ENCODE data around the gene UCK2. TPM values are rescaled to one million over a fixed set of nuclear protein-coding genes. Genes with fewer than 3 reads are reported as not detected.

Gene UCK2
- total RNA-seq, 4 donors from 2014 or later = 20.9 to 30.4 (median 29.2) TPM

DNA sequence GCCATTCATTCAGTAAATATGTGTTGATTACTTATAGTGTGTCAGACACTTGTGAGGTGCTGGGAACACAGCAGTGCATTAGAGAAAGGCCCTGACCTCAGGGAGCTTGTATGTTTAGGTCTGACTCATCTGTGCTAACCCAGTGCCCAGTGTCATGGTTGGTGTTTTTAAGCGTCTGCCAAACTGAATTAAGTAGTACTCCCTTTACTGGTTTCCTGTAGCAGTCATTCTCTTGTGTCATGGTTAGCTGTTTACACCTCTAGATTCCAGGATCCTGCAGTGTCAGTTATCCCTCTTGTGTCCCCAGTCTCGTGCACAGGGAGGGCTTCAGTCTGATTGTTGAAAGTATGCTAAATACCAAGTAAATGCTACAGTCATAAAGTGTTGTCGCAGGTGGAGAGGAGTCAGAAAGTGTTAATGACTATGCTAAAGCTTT is 14.2 kb downstream of the UCK2 start:
- Histone ChIP-seq H3K27me3 (no peaks in the 10 kb centered on the region), H3K9me3 (no peaks in the 10 kb centered on the region), H3K27ac (no peak overlapping the region), H3K4me3 (no peak overlapping the region), H3K4me1 (peaks cover 0 to 14% (median 5%) of the 10 kb centered on the region in 3 donors), H3K36me3 (no peaks in the 10 kb centered on the region)
- 84 to 100% methylated on average over 2 to 3 of the region's 3 CpGs for WGBS, 2 donors (ENCODE audit: low coverage in 1 of 2)
- ATAC-seq = no peak
- TF ChIP-seq POLR2A (IDR thresholded peaks at IDR 0.05) (no peak), EP300 (IDR thresholded peaks at IDR 0.05) (no peak), POLR2AphosphoS5 (IDR thresholded peaks at IDR 0.05) (no peak)
- TF ChIP-seq, protein P1, sequence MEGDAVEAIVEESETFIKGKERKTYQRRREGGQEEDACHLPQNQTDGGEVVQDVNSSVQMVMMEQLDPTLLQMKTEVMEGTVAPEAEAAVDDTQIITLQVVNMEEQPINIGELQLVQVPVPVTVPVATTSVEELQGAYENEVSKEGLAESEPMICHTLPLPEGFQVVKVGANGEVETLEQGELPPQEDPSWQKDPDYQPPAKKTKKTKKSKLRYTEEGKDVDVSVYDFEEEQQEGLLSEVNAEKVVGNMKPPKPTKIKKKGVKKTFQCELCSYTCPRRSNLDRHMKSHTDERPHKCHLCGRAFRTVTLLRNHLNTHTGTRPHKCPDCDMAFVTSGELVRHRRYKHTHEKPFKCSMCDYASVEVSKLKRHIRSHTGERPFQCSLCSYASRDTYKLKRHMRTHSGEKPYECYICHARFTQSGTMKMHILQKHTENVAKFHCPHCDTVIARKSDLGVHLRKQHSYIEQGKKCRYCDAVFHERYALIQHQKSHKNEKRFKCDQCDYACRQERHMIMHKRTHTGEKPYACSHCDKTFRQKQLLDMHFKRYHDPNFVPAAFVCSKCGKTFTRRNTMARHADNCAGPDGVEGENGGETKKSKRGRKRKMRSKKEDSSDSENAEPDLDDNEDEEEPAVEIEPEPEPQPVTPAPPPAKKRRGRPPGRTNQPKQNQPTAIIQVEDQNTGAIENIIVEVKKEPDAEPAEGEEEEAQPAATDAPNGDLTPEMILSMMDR (IDR thresholded peaks at IDR 0.05) = no peak

DNA sequence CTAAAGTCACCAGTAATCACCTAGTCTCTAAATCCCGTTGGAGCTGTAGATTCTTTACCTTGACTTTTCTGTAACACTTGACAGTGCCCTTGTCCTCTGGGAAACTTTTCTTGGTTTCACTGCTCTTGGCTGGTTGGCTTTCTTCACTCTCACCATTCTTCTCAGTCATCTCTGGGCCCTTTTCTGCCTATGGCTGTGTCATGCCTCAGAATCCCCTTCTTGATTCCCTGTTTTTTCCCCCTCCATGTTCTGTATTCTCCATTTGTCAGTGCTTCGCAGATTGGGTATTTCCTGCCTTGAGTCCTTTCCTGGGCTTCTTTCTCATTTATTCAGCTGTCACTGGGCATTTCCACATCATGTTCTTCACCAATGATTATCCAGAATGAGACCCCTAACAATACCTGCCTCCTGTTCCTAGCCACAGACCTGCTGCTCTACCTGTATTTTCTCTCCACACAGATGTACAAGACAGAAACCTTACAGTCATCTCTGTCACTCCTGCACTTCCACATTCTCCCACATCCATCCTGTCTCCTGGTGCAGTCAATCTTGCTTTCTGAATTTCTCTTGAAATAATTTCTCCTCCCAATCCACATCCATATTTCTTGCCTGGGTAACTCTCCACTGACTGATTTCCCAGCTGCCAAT is 14.7 kb downstream of the UCK2 start:
- Histone ChIP-seq H3K4me1 (peaks cover 0 to 14% (median 5%) of the 10 kb centered on the region in 3 donors), H3K9me3 (no peaks in the 10 kb centered on the region), H3K4me3 (no peak overlapping the region), H3K36me3 (no peaks in the 10 kb centered on the region), H3K27me3 (no peaks in the 10 kb centered on the region), H3K27ac (no peak overlapping the region)
- WGBS, 2 donors (ENCODE audit: low coverage in 1 of 2) = 43 to 61% methylated on average over 1 to 2 of the region's 2 CpGs
- ATAC-seq = no peak
- TF ChIP-seq POLR2A (IDR thresholded peaks at IDR 0.05) = no peak
- TF ChIP-seq EP300 (IDR thresholded peaks at IDR 0.05) = no peak
- TF ChIP-seq, protein P1 (IDR thresholded peaks at IDR 0.05) = no peak
- TF ChIP-seq POLR2AphosphoS5 (IDR thresholded peaks at IDR 0.05) = no peak

DNA sequence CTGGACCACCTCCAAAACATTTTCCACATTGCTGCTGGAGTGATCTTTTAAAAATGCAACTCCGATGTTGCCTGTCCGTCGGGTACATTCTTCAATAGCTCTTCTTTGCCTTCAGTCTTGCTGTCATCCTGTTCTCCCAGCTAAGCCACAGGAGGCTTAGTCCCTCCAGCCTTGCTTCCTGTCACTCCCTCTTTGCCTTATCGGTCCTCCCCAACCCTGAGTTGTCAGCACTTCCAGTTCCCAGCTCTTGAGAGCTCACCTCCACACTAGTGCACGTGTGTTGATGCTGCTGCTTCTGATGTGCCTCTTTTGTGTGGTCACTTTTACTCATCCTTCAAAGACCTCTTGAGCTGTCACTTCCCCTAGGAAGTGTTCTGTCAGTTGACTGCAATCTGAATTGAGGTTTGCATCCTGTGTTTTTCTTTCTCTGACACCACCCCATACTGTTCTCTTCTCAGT is 15.3 kb downstream of the UCK2 start:
- H3K27ac ChIP-seq = no peak overlapping the region
- no peaks in the 10 kb centered on the region for H3K36me3 ChIP-seq
- no peaks in the 10 kb centered on the region for H3K9me3 ChIP-seq
- no peak for ATAC-seq
- peaks cover 0 to 14% (median 5%) of the 10 kb centered on the region in 3 donors for H3K4me1 ChIP-seq
- 20 to 39% methylated on average over 5 of the region's 5 CpGs for WGBS, 2 donors (ENCODE audit: low coverage in 1 of 2)
- TF ChIP-seq POLR2A (IDR thresholded peaks at IDR 0.05) = no peak
- TF ChIP-seq EP300 (IDR thresholded peaks at IDR 0.05) = no peak
- no peak for TF ChIP-seq POLR2AphosphoS5 (IDR thresholded peaks at IDR 0.05)
- TF ChIP-seq, protein P1 (IDR thresholded peaks at IDR 0.05) = no peak
- H3K4me3 ChIP-seq = no peak overlapping the region
- no peaks in the 10 kb centered on the region for H3K27me3 ChIP-seq

DNA sequence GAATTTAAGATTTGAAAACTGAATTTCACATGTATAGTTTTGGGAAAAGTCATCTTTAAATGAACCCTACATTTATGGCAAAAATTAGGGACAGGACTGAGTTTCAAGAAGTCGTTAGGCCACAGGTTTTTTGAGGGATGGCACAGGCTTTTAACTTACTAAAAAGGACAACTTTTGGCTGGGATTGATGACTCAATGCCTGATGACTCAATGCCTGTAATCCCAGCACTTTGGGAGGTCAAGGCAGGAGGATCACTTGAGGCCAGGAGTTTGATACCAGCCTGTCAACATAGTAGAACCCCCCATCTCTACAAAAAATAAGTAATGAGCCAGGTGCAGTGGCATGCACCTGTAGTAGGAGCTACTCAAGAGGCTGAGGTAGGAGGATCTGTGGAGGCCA is 15.9 kb downstream of the UCK2 start:
- no peaks in the 10 kb centered on the region for H3K27me3 ChIP-seq
- TF ChIP-seq POLR2AphosphoS5 (IDR thresholded peaks at IDR 0.05) = no peak
- TF ChIP-seq POLR2A (IDR thresholded peaks at IDR 0.05) = no peak
- TF ChIP-seq, protein P1 (IDR thresholded peaks at IDR 0.05) = no peak
- TF ChIP-seq EP300 (IDR thresholded peaks at IDR 0.05) = no peak
- no peaks in the 10 kb centered on the region for H3K9me3 ChIP-seq
- WGBS, 2 donors (ENCODE audit: low coverage in 1 of 2) = 29 to 57% methylated on average over 1 of the region's 1 CpG
- no peak overlapping the region for H3K27ac ChIP-seq
- ATAC-seq = no peak
- H3K4me3 ChIP-seq = no peak overlapping the region
- peaks cover 0 to 14% (median 5%) of the 10 kb centered on the region in 3 donors for H3K4me1 ChIP-seq
- H3K36me3 ChIP-seq = no peaks in the 10 kb centered on the region
